Measurements from ENCODE around the gene ITPRID1.

Gene ITPRID1

DNA sequence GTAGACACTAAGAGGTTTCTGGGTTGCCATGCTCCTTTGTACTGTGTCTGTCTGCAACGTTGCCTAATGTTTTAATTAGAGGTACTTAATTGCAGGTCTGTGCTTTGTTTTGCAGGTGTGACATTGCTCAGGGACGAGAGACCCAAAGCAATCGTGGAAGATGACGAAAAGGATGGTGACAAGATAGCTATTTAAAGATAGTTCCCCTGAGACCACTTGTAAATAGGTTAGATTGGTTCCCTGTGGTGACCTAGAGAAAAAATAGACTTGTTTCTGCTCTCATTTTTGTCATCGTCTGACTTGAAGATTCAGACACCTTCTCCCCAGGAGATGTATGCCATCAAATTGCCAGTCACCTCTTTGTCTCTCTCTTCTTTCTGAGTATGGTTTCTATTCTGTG is 193.2 kb downstream of the ITPRID1 start:
- no peak for DNase-seq

All from activated CD4-positive, alpha-beta T cell treated with anti-CD3 and anti-CD28 coated beads for 4 hours (primary cell).